MCF 10A (cell line): ENCODE data around the gene TNFRSF8. TPM values are rescaled to one million over a fixed set of nuclear protein-coding genes. Genes with fewer than 3 reads are reported as not detected.
A peak's percentile ranks its signal among the peaks of the same experiment; 100 is the strongest.

ENCODE experiments used
- BruUV-seq: library from RNA; stranded (reverse); fragments of 400-500 nt; replicated peaks from 2 replicates; lab custom pipeline; 2021; lab: Mats Ljungman, UMichigan
- CTCF ChIA-PET: fragments of 300-600 bp; sonication (Branson Sonifier 250); formaldehyde crosslinking; extraction: SDS; loops from one replicate; lab custom pipeline; 2021; ENCODE audit warnings: antibody characterized with exemption, inconsistent platforms; lab: Yijun Ruan, JAX
- POLR2A ChIA-PET: fragments of 300-600, 350-650 bp; sonication (Branson Sonifier 250); formaldehyde crosslinking; extraction: SDS; loops from one replicate; lab custom pipeline; 2020; ENCODE audit warnings: antibody characterized with exemption, inconsistent platforms; lab: Yijun Ruan, JAX
- DNase-seq: peaks from one replicate; pipeline ENCODE4 v3.0.0-alpha.2; 2018; ENCODE audit not compliant: unreplicated experiment
- H3K27ac Mint-ChIP-seq: one replicate; pipeline ENCODE4 v1.8.0; 2022; ENCODE audit warnings: mild to moderate bottlenecking, low read depth, mixed read lengths; ENCODE audit not compliant: unreplicated experiment
- H3K27me3 Mint-ChIP-seq: one replicate; pipeline ENCODE4 v1.8.0; 2022; ENCODE audit warnings: mixed read lengths; ENCODE audit not compliant: insufficient read depth, unreplicated experiment
- H3K36me3 Mint-ChIP-seq: one replicate; pipeline ENCODE4 v1.8.0; 2022; ENCODE audit warnings: mild to moderate bottlenecking, moderate library complexity, mixed read lengths; ENCODE audit not compliant: insufficient read depth, unreplicated experiment
- H3K4me1 Mint-ChIP-seq: one replicate; pipeline ENCODE4 v1.8.0; 2022; ENCODE audit warnings: mixed read lengths; ENCODE audit not compliant: insufficient read depth, unreplicated experiment
- H3K4me3 Mint-ChIP-seq: one replicate; pipeline ENCODE4 v1.8.0; 2022; ENCODE audit warnings: mild to moderate bottlenecking, moderate library complexity, mixed read lengths; ENCODE audit not compliant: unreplicated experiment
- H3K9me3 Mint-ChIP-seq: one replicate; pipeline ENCODE4 v1.8.0; 2022; ENCODE audit warnings: mixed read lengths; ENCODE audit not compliant: unreplicated experiment
- CTCF ChIP-seq: fragments of 200-600 bp; IDR thresholded peaks from one replicate; pipeline ENCODE4 v1.8.0; 2022; ENCODE audit warnings: antibody characterized with exemption, mild to moderate bottlenecking; ENCODE audit not compliant: unreplicated experiment
- intact Hi-C: fragments of 100-400 bp; cut with micrococcal nuclease; formaldehyde crosslinking; loops from 2 replicates; pipeline ENCODE4 v1.14.1; 2022
- total RNA-seq: library from RNA; stranded (reverse); gene quantifications from 2 replicates; pipeline ENCODE4 v1.2.3, GENCODE V29; 2022

The TNFRSF8 gene
- total RNA-seq, 1 experiment from 2014 or later: not detected

GRCh38 chr1:12081648-12082396, 18.7 kb downstream of the TNFRSF8 start:
- H3K9me3 Mint-ChIP-seq: peaks cover 14% of the 10 kb centered on the region
- POLR2A ChIA-PET: no interaction called here
- H3K4me1 Mint-ChIP-seq: peaks cover 10% of the 10 kb centered on the region
- no peak for TF ChIP-seq CTCF
- no peak for DNase-seq
- CTCF ChIA-PET: interaction anchor here (0.6 kb wide), 1 partner anchor 42 kb away, joined by 3 read pairs; no protein-coding TSS in a partner anchor
- no peaks in the 10 kb centered on the region for H3K36me3 Mint-ChIP-seq
- no peak overlapping the region for H3K27ac Mint-ChIP-seq
- H3K4me3 Mint-ChIP-seq: no peak overlapping the region
- intact Hi-C loops: no loop called here
- H3K27me3 Mint-ChIP-seq: peaks cover 16% of the 10 kb centered on the region
- BruUV-seq: no TSS peak

- Mint-ChIP-seq H3K36me3 (no peaks in the 10 kb centered on the region), H3K4me1 (peaks cover 10% of the 10 kb centered on the region)
Observed at GRCh38 chr1:12082988-12083387, 19.9 kb downstream of the TNFRSF8 start.

GRCh38 chr1:12083766-12084165, 20.7 kb downstream of the TNFRSF8 start:
- no peak for DNase-seq
- POLR2A ChIA-PET: no interaction called here
- no peaks in the 10 kb centered on the region for H3K27me3 Mint-ChIP-seq
- H3K27ac Mint-ChIP-seq: peak overlapping the region; percentile 50
- H3K9me3 Mint-ChIP-seq: peaks cover 18% of the 10 kb centered on the region
- TF ChIP-seq CTCF: no peak
- CTCF ChIA-PET: no interaction called here
- intact Hi-C loops: no loop called here
- H3K4me3 Mint-ChIP-seq: no peak overlapping the region
- BruUV-seq: no TSS peak
- H3K4me1 Mint-ChIP-seq: peaks cover 10% of the 10 kb centered on the region
- no peaks in the 10 kb centered on the region for H3K36me3 Mint-ChIP-seq

More at GRCh38 chr1:12082988-12083387, 19.9 kb downstream of the TNFRSF8 start:
- ChIA-PET POLR2A (no interaction called here), CTCF (no interaction called here)
- Mint-ChIP-seq H3K4me3 (no peak overlapping the region), H3K27ac (peak overlapping the region; percentile 50), H3K9me3 (peaks cover 18% of the 10 kb centered on the region), H3K27me3 (peaks cover 5% of the 10 kb centered on the region)
- no TSS peak for BruUV-seq
- intact Hi-C loops: no loop called here
- DNase-seq: no peak
- no peak for TF ChIP-seq CTCF

- Mint-ChIP-seq H3K4me1 (peaks cover 10% of the 10 kb centered on the region), H3K27ac (no peak overlapping the region), H3K9me3 (peaks cover 18% of the 10 kb centered on the region), H3K4me3 (no peak overlapping the region), H3K36me3 (no peaks in the 10 kb centered on the region), H3K27me3 (no peaks in the 10 kb centered on the region)
- DNase-seq: no peak
- BruUV-seq: no TSS peak
- intact Hi-C loops: no loop called here
- POLR2A ChIA-PET: interaction anchor here (0.7 kb wide), 1 partner anchor 417 kb away, joined by 3 read pairs; no protein-coding TSS in a partner anchor
- TF ChIP-seq CTCF: no peak
- CTCF ChIA-PET: interaction anchor here (0.6 kb wide), 1 partner anchor 93 kb away, joined by 3 read pairs; no protein-coding TSS in a partner anchor
Observed at GRCh38 chr1:12085643-12086260, 22.6 kb downstream of the TNFRSF8 start.
